Measurements from ENCODE around the gene NR6A1.

Gene NR6A1

DNA sequence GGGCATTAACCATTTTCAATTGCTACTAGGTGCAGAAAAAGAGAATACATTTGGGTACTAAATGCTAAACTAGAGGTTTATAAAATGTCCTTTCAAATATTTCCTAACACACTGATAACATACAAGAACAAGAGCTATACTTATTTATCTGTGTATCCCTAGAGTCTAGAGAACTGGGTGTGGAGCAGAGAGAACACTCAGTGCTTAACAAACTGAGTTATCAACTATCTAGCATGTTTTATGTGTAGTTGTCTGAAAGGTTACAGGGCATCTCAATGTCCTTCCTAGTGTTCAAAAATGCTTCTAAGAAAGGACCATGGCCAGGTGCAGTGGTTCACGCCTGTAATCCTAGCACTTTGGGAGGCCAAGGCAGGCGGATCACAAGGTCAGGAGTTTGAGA is 40.3 kb downstream of the NR6A1 start:
- Histone ChIP-seq H3K4me1 (peaks cover 24% of the 10 kb centered on the region), H3K27me3 (ENCODE audit: low read depth) (no peaks in the 10 kb centered on the region)

DNA sequence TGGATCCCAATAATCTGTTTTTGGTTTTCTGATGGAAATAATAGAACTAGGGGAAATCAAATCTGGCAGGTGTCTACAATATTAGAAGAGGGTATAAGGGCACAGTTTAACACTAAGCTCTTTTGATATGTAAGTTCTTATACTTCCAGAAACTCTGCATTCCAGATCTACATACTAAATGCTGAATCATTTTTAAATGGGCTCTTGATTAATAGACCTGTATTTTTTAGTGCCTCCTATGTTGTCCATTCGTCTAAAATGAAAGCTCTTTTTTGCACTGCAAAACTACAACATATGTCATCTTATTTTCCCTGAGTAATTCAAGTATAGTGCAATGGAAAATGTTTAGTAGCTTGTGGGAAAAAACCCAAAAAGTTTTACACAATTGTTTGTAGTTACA is 44.2 kb downstream of the NR6A1 start:
- Histone ChIP-seq H3K9me3 (no peaks in the 10 kb centered on the region), H3K36me3 (replicated peaks) (no peaks in the 10 kb centered on the region), H3K27me3 (ENCODE audit: low read depth) (no peaks in the 10 kb centered on the region), H3K4me3 (no peak overlapping the region), H3K4me1 (peaks cover 8% of the 10 kb centered on the region)
- no peak for DNase-seq (ENCODE audit: low spot score in 2 of 2)
- in situ Hi-C loops (cut with MboI; ENCODE audit: low sequenced_read_pairs): no loop called here

More for the DNA sequence above, 40.3 kb downstream of the NR6A1 start:
- in situ Hi-C loops (cut with MboI; ENCODE audit: low sequenced_read_pairs): no loop called here
- Histone ChIP-seq H3K9me3 (no peaks in the 10 kb centered on the region), H3K36me3 (replicated peaks) (no peaks in the 10 kb centered on the region), H3K4me3 (no peak overlapping the region)
- DNase-seq (ENCODE audit: low spot score in 2 of 2): no peak

DNA sequence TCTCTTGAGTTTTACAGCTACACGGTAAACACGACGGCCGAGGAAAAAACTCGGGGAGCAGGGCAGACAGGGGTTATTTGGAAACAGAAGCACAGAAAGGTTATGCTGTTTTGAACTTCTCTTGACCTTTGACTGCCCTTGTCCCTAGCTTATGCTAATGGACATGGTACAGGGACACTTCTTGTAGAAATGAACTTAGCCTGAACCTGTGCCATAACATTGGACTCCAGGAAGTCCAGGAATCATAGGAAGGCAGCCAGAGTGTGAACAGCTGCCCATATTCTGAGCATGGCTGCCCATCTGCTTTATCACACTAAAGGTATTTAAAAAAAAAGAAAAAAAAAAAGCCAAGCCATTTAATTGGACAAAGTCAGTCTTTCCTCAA is 46.1 kb downstream of the NR6A1 start:
- H3K9me3 ChIP-seq: no peaks in the 10 kb centered on the region
- no peaks in the 10 kb centered on the region for H3K27me3 ChIP-seq (ENCODE audit: low read depth)
- no peaks in the 10 kb centered on the region for H3K36me3 ChIP-seq (replicated peaks)
- H3K4me1 ChIP-seq: peaks cover 18% of the 10 kb centered on the region
- H3K4me3 ChIP-seq: no peak overlapping the region
- no peak for DNase-seq (ENCODE audit: low spot score in 2 of 2)
- in situ Hi-C loops (cut with MboI; ENCODE audit: low sequenced_read_pairs): no loop called here

DNA sequence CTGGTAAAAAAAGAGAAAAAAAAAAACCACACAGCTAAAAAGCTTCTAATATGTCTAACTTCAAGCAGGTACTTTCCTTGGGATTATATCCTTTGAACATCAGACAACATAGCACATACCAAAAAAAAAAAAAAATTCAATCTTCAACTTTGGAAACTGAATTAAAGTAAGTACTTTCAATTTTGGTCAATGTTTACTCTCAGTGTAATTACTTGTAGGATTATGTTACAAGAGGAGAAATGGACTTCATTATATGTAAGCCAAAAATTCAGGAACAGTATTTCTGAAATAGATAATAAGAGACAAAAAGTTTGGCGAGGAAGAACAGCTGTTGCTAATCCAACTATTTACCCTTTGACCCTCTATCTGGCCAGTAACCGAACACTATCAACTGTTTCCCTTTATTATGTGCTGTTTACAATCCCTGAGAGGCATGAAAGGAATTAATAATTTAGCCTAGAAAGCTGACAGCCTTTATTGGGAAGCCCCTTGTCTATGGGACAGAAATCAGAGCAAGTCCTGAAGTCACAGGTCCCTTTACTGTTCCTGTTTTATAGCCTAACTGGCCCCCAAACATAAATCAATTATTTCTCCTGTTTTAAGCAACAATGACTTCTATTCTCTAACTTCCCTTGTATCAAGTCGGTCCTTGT is 46.6 kb downstream of the NR6A1 start:
- peaks cover 18% of the 10 kb centered on the region for H3K4me1 ChIP-seq
- no peaks in the 10 kb centered on the region for H3K36me3 ChIP-seq (replicated peaks)
- H3K4me3 ChIP-seq: no peak overlapping the region
- in situ Hi-C loops (cut with MboI; ENCODE audit: low sequenced_read_pairs): loop anchor here (25.0 kb wide), 1 partner anchor 312 kb away; the partner anchor contains the start of gene PSMB7
- no peak for DNase-seq (ENCODE audit: low spot score in 2 of 2)
- H3K9me3 ChIP-seq: no peaks in the 10 kb centered on the region
- no peaks in the 10 kb centered on the region for H3K27me3 ChIP-seq (ENCODE audit: low read depth)

DNA sequence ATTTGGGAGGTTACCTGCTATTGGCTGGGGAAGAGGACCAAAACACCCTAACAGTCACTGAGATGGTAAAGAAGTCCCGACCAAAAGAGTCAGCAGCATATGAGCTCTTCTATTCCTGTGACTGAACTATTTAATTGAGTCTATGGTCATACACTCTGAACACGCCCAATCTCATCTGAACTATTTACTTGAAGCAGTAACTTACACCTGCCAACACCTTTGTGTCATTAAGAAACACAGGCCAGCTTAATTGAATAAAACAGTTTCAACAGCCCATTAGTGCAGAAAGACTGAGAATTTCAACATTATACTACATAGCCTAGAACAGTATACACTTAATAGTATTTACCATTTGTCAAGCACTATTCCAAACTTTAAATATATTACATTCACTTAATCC is 47.8 kb downstream of the NR6A1 start:
- in situ Hi-C loops (cut with MboI; ENCODE audit: low sequenced_read_pairs): loop anchor here (25.0 kb wide), 1 partner anchor 311 kb away; the partner anchor contains the start of gene PSMB7

DNA sequence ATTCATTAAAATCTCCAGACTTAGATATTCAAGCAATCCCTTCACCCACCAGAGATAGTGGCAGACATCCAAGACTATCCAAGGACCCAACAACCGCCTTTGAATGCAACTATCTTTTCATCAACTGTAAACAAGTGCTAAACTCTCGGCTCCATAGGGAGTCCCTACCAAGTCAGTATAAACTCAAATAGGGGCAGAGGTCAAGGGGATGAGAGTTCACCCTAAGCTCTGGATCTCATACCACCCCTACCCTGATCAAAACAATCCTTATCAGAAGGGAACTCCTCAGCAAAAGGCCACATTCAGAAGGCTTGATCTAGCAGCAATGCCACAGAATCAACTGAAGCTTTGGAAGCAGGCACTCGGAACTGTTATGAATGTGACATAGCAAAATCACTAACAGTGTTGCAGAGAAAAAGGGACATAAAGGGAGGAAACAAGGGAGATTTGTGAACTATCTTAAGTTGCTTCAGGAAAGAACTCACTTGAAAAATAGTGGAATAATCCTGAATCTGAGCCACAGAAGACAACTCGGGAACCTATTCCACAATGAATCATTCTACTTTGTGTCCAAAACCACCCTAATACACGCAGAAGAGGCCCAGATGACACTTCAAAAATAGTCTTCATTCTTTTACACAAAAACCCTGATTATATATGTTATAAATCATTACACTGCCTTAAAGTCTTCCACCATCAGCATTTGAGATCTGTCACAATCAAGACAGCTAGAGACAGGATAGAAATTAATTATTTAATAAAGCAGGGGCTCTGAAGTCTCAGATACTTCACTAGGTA is 49.8 kb downstream of the NR6A1 start:
- Histone ChIP-seq H3K9me3 (no peaks in the 10 kb centered on the region), H3K4me3 (no peak overlapping the region), H3K36me3 (replicated peaks) (no peaks in the 10 kb centered on the region), H3K27me3 (ENCODE audit: low read depth) (no peaks in the 10 kb centered on the region), H3K4me1 (peaks cover 18% of the 10 kb centered on the region)
- in situ Hi-C loops (cut with MboI; ENCODE audit: low sequenced_read_pairs): loop anchor here (25.0 kb wide), 1 partner anchor 309 kb away; the partner anchor contains the start of gene PSMB7
- no peak for DNase-seq (ENCODE audit: low spot score in 2 of 2)

More for the DNA sequence above, 47.8 kb downstream of the NR6A1 start:
- Histone ChIP-seq H3K27me3 (ENCODE audit: low read depth) (no peaks in the 10 kb centered on the region), H3K4me1 (peaks cover 18% of the 10 kb centered on the region), H3K4me3 (no peak overlapping the region), H3K36me3 (replicated peaks) (no peaks in the 10 kb centered on the region), H3K9me3 (no peaks in the 10 kb centered on the region)
- DNase-seq (ENCODE audit: low spot score in 2 of 2): no peak

DNA sequence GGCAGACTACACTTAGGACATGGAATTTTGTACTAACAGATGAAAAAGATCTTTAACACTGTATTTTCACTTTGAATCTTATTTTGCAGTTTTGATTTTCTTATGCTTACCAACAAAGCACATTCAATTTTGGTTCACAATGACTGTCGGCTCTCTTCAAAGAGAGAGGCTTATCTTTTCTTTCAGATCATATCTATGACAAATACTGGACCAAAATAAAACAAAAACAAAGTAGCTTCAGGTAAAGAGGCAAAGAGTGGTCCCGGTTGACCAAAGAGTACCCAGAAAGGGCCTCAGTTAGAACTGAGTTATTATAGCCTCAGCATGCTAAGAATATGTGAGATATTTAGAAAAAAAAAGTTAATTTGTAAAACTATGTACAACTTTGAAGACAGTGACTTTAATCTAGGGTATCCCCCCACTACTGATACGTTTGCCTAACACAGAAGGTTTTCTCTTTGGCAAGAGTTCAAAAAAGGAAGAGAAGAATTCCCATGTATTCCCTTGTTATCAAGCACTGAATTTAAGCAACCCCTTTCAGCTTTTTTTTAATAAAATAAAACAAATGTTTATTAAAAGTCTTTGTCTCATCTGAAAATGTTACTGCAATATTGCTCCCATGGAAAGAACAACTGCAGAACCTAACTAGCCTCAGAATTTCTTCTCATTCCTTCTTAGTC is 50.5 kb downstream of the NR6A1 start:
- H3K4me1 ChIP-seq: peaks cover 18% of the 10 kb centered on the region
- in situ Hi-C loops (cut with MboI; ENCODE audit: low sequenced_read_pairs): loop anchor here (25.0 kb wide), 1 partner anchor 308 kb away; the partner anchor contains the start of gene PSMB7
- no peaks in the 10 kb centered on the region for H3K36me3 ChIP-seq (replicated peaks)
- no peak for DNase-seq (ENCODE audit: low spot score in 2 of 2)
- no peaks in the 10 kb centered on the region for H3K27me3 ChIP-seq (ENCODE audit: low read depth)
- H3K4me3 ChIP-seq: no peak overlapping the region
- H3K9me3 ChIP-seq: no peaks in the 10 kb centered on the region

DNA sequence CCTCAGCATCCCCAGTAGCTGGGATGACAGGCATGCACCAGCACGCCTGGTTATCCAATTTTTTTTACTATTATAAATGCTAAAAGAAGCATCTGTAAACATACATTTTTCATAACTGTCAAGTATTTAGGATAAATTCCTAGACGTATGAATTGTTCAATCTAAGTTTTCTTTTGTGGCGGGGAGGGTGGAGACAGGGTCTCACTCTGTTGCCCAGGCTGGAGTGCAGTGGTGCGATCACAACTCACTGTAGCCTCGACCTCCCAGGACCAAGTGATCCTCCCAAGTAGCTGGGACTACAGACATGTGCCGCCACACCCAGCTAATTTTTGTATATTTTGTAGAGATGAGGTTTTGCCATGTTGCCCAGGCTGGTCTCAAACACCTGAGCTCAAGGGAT is 52.2 kb downstream of the NR6A1 start:
- H3K4me1 ChIP-seq: peaks cover 11% of the 10 kb centered on the region
- in situ Hi-C loops (cut with MboI; ENCODE audit: low sequenced_read_pairs): loop anchor here (25.0 kb wide), 1 partner anchor 307 kb away; the partner anchor contains the start of gene PSMB7

DNA sequence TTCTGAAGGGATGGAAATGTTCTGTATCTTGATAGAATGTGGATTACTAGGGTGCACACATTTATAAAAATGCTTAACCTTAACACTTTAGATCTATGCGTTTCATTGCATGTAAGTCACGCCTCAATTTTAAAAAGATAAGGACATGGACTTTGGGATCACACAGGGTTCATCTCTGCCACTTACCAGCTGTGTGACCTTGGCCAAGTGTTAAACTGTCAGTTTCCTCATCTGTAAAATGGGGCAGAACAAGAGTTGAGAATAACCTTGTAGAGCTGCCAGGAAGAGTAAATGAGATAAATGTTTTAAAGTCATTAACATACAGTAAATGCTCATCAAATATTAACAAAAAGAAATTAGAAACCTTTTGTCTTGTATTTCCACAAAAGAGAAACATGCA is 53.5 kb downstream of the NR6A1 start:
- Histone ChIP-seq H3K9me3 (no peaks in the 10 kb centered on the region), H3K36me3 (replicated peaks) (no peaks in the 10 kb centered on the region), H3K4me3 (no peak overlapping the region), H3K27me3 (ENCODE audit: low read depth) (no peaks in the 10 kb centered on the region), H3K4me1 (peaks cover 11% of the 10 kb centered on the region)
- in situ Hi-C loops (cut with MboI; ENCODE audit: low sequenced_read_pairs): loop anchor here (25.0 kb wide), 1 partner anchor 305 kb away; the partner anchor contains the start of gene PSMB7
- DNase-seq (ENCODE audit: low spot score in 2 of 2): no peak

More for the DNA sequence above, 52.2 kb downstream of the NR6A1 start:
- DNase-seq (ENCODE audit: low spot score in 2 of 2): no peak
- Histone ChIP-seq H3K9me3 (no peaks in the 10 kb centered on the region), H3K4me3 (no peak overlapping the region), H3K36me3 (replicated peaks) (no peaks in the 10 kb centered on the region), H3K27me3 (ENCODE audit: low read depth) (no peaks in the 10 kb centered on the region)

DNA sequence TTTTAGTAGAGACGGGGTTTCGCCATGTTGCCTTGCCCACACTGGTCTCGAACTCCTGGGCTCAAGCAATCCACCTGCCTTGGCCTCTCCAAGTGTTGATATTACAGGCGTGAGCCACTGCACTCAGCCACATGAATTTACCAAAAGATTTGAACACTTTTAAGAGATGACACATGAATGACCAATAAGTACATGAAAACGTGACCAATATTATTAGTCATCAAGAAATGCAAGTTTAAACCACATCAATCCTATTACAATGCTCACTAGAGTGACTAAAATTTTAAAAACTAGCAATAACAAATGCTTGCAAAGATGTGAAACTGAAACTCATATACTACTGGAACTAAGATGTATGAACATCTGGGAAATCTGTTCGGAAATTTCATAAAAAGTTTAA is 54.3 kb downstream of the NR6A1 start:
- Histone ChIP-seq H3K27me3 (ENCODE audit: low read depth) (no peaks in the 10 kb centered on the region), H3K9me3 (no peaks in the 10 kb centered on the region), H3K4me3 (no peak overlapping the region), H3K36me3 (replicated peaks) (no peaks in the 10 kb centered on the region), H3K4me1 (peaks cover 11% of the 10 kb centered on the region)
- in situ Hi-C loops (cut with MboI; ENCODE audit: low sequenced_read_pairs): loop anchor here (25.0 kb wide), 1 partner anchor 305 kb away; the partner anchor contains the start of gene PSMB7
- DNase-seq (ENCODE audit: low spot score in 2 of 2): no peak

DNA sequence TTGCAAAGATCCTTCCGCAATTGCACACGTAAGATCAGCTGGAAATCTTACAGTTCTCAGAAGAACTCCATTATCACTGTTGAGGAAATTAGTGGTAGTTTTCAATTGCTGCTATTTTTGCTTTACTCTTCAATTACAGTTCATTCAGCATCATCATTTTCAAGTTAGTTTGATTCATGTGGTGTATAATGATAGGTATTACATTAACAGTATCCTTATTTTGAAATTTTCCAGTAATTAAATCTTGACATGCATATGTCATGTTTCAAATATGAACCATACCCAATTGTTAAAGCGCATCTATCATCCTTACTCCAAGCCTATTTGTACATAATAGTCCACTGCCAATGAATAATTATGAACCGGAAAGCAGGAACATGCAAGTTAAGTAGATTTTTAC is 60.3 kb downstream of the NR6A1 start:
- DNase-seq (ENCODE audit: low spot score in 2 of 2): no peak
- in situ Hi-C loops (cut with MboI; ENCODE audit: low sequenced_read_pairs): loop anchor here (5.0 to 25.0 kb wide), 2 partner anchors 158 to 298 kb away; partner anchors contain the start of gene PSMB7
- Histone ChIP-seq H3K36me3 (replicated peaks) (no peaks in the 10 kb centered on the region), H3K9me3 (no peaks in the 10 kb centered on the region), H3K27me3 (ENCODE audit: low read depth) (no peaks in the 10 kb centered on the region), H3K4me1 (no peaks in the 10 kb centered on the region), H3K4me3 (no peak overlapping the region)

DNA sequence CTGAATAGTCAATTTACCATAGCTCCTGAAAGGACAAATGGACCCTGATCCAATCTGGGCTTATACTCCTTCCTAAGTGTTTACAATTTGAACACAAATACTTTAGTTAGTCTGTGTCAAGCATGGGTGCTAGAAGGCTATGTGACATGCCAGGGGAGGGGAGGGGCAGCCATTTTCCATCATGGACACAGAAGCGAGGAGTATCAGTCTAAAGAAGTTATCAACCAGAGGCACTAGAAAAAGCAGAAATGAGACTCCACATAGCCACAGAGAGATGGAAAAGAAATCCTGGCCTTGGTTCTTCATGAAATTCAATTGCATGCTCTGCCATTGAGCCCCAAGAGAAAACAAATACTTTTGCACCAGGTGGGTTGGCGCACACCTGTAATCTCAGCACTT is 61.8 kb downstream of the NR6A1 start:
- Histone ChIP-seq H3K36me3 (replicated peaks) (no peaks in the 10 kb centered on the region), H3K4me1 (no peaks in the 10 kb centered on the region), H3K9me3 (no peaks in the 10 kb centered on the region), H3K27me3 (ENCODE audit: low read depth) (no peaks in the 10 kb centered on the region), H3K4me3 (no peak overlapping the region)
- DNase-seq (ENCODE audit: low spot score in 2 of 2): no peak
- in situ Hi-C loops (cut with MboI; ENCODE audit: low sequenced_read_pairs): loop anchor here (5.0 to 25.0 kb wide), 2 partner anchors 92 to 297 kb away; partner anchors contain the start of gene PSMB7

DNA sequence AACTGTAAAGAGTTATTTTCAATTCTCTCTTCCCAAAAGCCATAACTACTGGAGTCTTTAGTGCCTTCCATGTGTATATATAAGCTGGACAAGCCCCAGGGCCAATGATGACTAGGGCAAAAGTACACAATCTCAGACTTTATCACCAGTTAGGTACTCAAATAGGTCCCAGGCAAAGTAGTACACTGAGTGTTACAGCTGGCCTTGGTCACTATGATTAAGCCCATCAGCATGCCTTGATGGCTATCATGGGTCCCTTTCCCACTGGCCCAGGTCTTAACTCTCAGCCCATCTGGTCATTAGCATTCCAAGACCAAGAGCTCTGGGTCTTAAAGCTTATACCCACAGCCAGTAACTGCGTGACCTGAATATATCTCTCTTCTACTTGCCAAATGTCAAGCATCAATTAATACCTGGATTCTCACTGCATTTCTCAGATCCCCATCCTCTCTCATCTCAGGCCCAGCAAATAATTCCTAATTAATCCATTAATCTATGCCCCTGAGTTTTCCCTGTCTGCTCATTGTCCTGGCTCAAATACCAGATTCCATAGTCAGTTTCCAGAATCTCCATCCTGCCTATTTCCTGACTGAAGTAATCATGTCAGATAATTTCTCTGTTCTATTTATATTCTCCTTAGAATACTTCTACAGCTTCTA is 62.3 kb downstream of the NR6A1 start:
- Histone ChIP-seq H3K4me3 (no peak overlapping the region), H3K9me3 (no peaks in the 10 kb centered on the region), H3K36me3 (replicated peaks) (no peaks in the 10 kb centered on the region), H3K4me1 (no peaks in the 10 kb centered on the region), H3K27me3 (ENCODE audit: low read depth) (no peaks in the 10 kb centered on the region)
- in situ Hi-C loops (cut with MboI; ENCODE audit: low sequenced_read_pairs): loop anchor here (5.0 to 25.0 kb wide), 2 partner anchors 91 to 296 kb away; partner anchors contain the start of gene PSMB7
- DNase-seq (ENCODE audit: low spot score in 2 of 2): no peak

All from HAP-1 (cell line).